ENCODE data around the gene SMPD1. TPM values are rescaled to one million over a fixed set of nuclear protein-coding genes. Genes with fewer than 3 reads are reported as not detected.

Gene SMPD1
- total RNA-seq, 3 donors from 2014 or later, result 15.7 to 30.4 (median 17.3) TPM

DNA sequence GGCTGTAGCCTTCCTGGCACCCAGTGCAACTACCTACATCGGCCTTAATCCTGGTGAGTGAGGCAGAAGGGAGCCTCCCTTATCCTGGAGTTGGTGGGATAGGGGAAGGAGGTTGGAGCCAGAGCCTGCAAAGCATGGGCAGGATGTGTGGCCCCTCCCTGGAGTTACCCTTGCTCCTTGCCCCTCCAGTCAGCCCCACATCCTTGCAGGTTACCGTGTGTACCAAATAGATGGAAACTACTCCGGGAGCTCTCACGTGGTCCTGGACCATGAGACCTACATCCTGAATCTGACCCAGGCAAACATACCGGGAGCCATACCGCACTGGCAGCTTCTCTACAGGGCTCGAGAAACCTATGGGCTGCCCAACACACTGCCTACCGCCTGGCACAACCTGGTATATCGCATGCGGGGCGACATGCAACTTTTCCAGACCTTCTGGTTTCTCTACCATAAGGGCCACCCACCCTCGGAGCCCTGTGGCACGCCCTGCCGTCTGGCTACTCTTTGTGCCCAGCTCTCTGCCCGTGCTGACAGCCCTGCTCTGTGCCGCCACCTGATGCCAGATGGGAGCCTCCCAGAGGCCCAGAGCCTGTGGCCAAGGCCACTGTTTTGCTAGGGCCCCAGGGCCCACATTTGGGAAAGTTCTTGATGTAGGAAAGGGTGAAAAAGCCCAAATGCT, 3.9 kb downstream of the SMPD1 start:
- Histone ChIP-seq H3K4me3 (no peak overlapping the region), H3K27me3 (no peaks in the 10 kb centered on the region), H3K9me3 (no peaks in the 10 kb centered on the region), H3K4me1 (peaks cover 0 to 10% of the 10 kb centered on the region in 2 donors), H3K36me3 (no peaks in the 10 kb centered on the region), H3K27ac (no peak overlapping the region)
- no peak for DNase-seq (ENCODE audit: low spot score in 2 of 2)
- intact Hi-C loops (cut with DNase I; ENCODE audit: low total_unique reads), result no loop called here
- TF ChIP-seq POLR2A (IDR thresholded peaks at IDR 0.05) (no peak), POLR2AphosphoS5 (IDR thresholded peaks at IDR 0.05) (no peak)
- TF ChIP-seq, protein P1, sequence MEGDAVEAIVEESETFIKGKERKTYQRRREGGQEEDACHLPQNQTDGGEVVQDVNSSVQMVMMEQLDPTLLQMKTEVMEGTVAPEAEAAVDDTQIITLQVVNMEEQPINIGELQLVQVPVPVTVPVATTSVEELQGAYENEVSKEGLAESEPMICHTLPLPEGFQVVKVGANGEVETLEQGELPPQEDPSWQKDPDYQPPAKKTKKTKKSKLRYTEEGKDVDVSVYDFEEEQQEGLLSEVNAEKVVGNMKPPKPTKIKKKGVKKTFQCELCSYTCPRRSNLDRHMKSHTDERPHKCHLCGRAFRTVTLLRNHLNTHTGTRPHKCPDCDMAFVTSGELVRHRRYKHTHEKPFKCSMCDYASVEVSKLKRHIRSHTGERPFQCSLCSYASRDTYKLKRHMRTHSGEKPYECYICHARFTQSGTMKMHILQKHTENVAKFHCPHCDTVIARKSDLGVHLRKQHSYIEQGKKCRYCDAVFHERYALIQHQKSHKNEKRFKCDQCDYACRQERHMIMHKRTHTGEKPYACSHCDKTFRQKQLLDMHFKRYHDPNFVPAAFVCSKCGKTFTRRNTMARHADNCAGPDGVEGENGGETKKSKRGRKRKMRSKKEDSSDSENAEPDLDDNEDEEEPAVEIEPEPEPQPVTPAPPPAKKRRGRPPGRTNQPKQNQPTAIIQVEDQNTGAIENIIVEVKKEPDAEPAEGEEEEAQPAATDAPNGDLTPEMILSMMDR (IDR thresholded peaks at IDR 0.05), result no peak

DNA sequence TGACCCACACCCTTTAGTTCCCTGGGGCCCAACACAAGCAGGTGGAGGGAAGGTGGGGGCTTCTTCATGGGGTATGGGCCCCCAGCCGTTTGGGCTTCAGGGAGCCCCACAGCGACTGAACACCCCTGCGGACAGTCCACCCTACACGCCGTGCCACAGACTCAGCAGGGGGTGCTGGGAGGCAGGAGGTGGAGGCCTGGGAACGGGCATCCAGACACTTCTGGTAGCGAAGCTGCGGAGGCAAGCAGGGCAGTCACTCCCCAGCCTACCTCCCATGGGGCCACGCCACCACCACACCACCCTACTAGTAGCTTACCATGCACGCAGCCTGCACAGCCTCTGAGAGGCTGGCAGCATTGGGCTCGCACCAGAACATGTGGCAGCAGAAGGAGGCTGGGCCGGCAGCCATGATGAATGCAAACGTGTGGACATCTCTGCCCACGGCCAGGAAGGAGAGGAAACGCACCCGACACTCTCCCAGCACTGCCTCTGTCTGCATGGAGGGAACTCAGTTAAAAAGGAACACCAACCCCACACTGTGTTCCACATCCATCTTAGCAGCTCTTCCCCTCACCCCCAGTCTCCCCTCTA, 5.3 kb downstream of the SMPD1 start:
- Histone ChIP-seq H3K36me3 (no peaks in the 10 kb centered on the region), H3K4me1 (peaks cover 0 to 10% of the 10 kb centered on the region in 2 donors), H3K27ac (no peak overlapping the region)

DNA sequence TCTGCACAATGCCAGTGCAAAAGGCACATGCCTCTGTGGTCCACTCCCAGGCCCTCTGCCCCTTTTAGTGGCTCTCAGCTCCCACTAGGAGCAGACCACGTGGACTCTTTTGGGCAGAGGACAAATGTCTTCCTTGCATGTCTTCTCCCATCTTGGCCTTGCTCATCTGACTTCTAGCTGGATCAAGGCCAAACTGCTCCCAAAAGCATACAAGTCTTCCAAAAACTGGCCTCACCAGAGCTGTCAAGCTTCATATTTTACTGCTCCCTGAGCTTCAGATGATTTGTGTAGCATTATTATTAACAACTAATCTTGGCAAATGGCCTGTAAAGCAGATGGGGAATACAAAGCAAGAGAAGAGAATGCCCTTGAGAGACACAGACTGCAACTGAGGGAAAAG, 6.9 kb downstream of the SMPD1 start:
- H3K36me3 ChIP-seq, result no peaks in the 10 kb centered on the region
- no peak for DNase-seq (ENCODE audit: low spot score in 2 of 2)
- intact Hi-C loops (cut with DNase I; ENCODE audit: low total_unique reads), result no loop called here
- H3K4me3 ChIP-seq, result no peak overlapping the region
- no peaks in the 10 kb centered on the region for H3K9me3 ChIP-seq
- no peaks in the 10 kb centered on the region for H3K4me1 ChIP-seq
- TF ChIP-seq, protein P1 (IDR thresholded peaks at IDR 0.05), result no peak
- TF ChIP-seq POLR2A (IDR thresholded peaks at IDR 0.05) (no peak), POLR2AphosphoS5 (IDR thresholded peaks at IDR 0.05) (no peak)
- no peaks in the 10 kb centered on the region for H3K27me3 ChIP-seq
- H3K27ac ChIP-seq, result no peak overlapping the region

More for the DNA sequence above, 5.3 kb downstream of the SMPD1 start:
- Histone ChIP-seq H3K27me3 (no peaks in the 10 kb centered on the region), H3K4me3 (no peak overlapping the region), H3K9me3 (no peaks in the 10 kb centered on the region)
- intact Hi-C loops (cut with DNase I; ENCODE audit: low total_unique reads), result no loop called here
- no peak for DNase-seq (ENCODE audit: low spot score in 2 of 2)
- no peak for TF ChIP-seq POLR2A (IDR thresholded peaks at IDR 0.05)
- no peak for TF ChIP-seq POLR2AphosphoS5 (IDR thresholded peaks at IDR 0.05)
- TF ChIP-seq, protein P1 (IDR thresholded peaks at IDR 0.05), result no peak

DNA sequence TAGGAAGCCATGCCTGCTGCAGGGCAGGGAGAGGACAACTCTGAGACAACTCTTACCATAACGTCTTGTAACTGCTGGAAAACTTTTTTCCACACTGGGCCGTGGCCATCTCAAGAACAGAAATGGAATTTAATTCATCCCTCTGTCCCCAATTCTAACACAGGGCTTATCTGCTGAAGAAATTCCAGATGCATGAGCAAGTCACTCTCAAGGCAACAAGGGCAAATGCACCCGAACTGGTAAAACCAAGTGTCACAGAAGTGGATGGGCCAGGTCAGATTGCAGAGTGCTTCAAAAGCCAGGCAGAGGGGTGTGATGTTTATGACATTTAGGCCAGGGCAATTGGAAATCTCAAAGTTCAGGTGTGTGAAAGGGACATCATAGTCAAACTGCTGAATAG, 7.4 kb downstream of the SMPD1 start:
- Histone ChIP-seq H3K4me1 (no peaks in the 10 kb centered on the region), H3K4me3 (no peak overlapping the region), H3K27ac (no peak overlapping the region), H3K36me3 (no peaks in the 10 kb centered on the region), H3K9me3 (no peaks in the 10 kb centered on the region), H3K27me3 (no peaks in the 10 kb centered on the region)
- intact Hi-C loops (cut with DNase I; ENCODE audit: low total_unique reads), result no loop called here
- DNase-seq (ENCODE audit: low spot score in 2 of 2), result no peak
- TF ChIP-seq POLR2AphosphoS5 (IDR thresholded peaks at IDR 0.05), result no peak
- TF ChIP-seq, protein P1 (IDR thresholded peaks at IDR 0.05), result no peak
- TF ChIP-seq POLR2A (IDR thresholded peaks at IDR 0.05), result no peak
